ENCODE measurements around the gene SLC4A2.

The SLC4A2 gene

GRCh38 chr7:151056666-151057505, 2.5 kb upstream of the SLC4A2 start:
- Histone ChIP-seq H3K27ac (ENCODE audit: low read depth, low read length) (no peak overlapping the region), H3K9me3 (ENCODE audit: control insufficient read depth in 5 of 5, low read length in 5 of 5) (no peaks in the 10 kb centered on the region), H3K9ac (ENCODE audit: low read length in 5 of 5) (peak overlapping the region in 4 of 5 donors; percentile 57 to 83 (median 76)), H3K27me3 (ENCODE audit: control insufficient read depth in 5 of 5, insufficient read depth in 4 of 5, low read length in 5 of 5) (peaks cover 0 to 2% (median 0%) of the 10 kb centered on the region in 5 donors), H3K4me3 (ENCODE audit: low read depth in 1 of 5, low read length in 5 of 5) (peak overlapping the region; percentile 89 to 96 (median 94)), H3K4me1 (ENCODE audit: control insufficient read depth in 5 of 5, insufficient read depth in 5 of 5, low read length in 5 of 5) (peaks cover 6 to 57% (median 43%) of the 10 kb centered on the region in 5 donors), H3K36me3 (ENCODE audit: control insufficient read depth in 5 of 5, insufficient read depth in 5 of 5, low read length in 5 of 5) (peaks cover 0 to 11% (median 2%) of the 10 kb centered on the region in 5 donors)

GRCh38 chr7:151057506-151057988, 1.8 kb upstream of the SLC4A2 start, which contains the start of gene CDK5:
CDK5 (minus strand) TSS chr7:151057897; CDS start chr7:151057848, 49 bp downstream.
- Histone ChIP-seq H3K27ac (ENCODE audit: low read depth, low read length) (peak within 1 kb of the TSS; percentile 97), H3K36me3 (ENCODE audit: control insufficient read depth in 5 of 5, insufficient read depth in 5 of 5, low read length in 5 of 5) (peaks cover 0 to 16% (median 2%) of the 10 kb centered on the region in 5 donors), H3K4me1 (ENCODE audit: control insufficient read depth in 5 of 5, insufficient read depth in 5 of 5, low read length in 5 of 5) (peaks cover 6 to 63% (median 50%) of the 10 kb centered on the region in 5 donors), H3K9me3 (ENCODE audit: control insufficient read depth in 5 of 5, low read length in 5 of 5) (no peaks in the 10 kb centered on the region), H3K9ac (ENCODE audit: low read length in 5 of 5) (peak within 1 kb of the TSS; percentile 78 to 94 (median 83)), H3K4me3 (ENCODE audit: low read depth in 1 of 5, low read length in 5 of 5) (peak within 1 kb of the TSS; percentile 89 to 96 (median 94)), H3K27me3 (ENCODE audit: control insufficient read depth in 5 of 5, insufficient read depth in 4 of 5, low read length in 5 of 5) (no peaks in the 10 kb centered on the region)

DNA sequence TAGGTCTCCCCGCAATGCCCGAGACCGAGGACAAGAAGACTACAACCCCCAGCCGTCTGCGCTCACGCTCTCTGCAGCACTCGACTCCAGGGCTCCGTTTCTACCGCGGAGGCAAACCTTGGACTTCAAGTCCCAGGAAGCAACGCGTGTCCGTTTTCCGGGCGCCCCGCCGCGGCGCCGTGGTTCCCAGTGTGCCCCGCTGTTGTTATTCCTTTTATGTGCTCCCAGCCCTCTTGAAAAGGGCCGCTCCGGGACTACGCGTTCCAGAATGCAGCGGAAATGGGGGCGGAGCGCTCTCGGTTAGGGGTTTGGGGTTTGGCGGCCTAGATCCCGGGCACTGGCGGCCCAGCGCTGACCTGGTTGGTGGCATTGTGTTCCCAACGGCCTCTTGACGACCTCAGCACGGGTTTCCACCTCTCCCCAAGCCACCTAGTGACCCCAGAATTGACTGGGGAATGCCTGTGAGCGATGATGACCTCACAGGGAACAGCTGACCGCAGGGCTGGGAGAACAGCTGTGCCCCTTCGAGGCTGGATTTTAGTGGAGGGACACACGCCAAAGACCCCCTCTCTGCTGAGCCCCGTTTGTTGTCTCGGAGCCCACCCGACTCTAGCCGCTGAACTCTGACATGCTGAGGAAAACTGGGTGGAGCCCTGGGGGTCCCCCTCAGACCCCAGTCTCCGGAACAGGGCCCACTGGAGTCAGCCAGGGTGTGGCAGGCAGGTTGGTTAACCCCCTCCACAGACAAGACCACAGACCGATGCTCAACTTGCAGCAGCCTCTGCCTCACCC, 1.2 kb upstream of the SLC4A2 start:
- Histone ChIP-seq H3K9me3 (ENCODE audit: control insufficient read depth in 5 of 5, low read length in 5 of 5) (no peaks in the 10 kb centered on the region), H3K27ac (ENCODE audit: low read depth, low read length) (peak overlapping the region; percentile 97), H3K4me3 (ENCODE audit: low read depth in 1 of 5, low read length in 5 of 5) (peak overlapping the region; percentile 80 to 95 (median 93)), H3K36me3 (ENCODE audit: control insufficient read depth in 5 of 5, insufficient read depth in 5 of 5, low read length in 5 of 5) (peaks cover 0 to 18% (median 2%) of the 10 kb centered on the region in 5 donors), H3K9ac (ENCODE audit: low read length in 5 of 5) (peak overlapping the region; percentile 73 to 94 (median 83)), H3K4me1 (ENCODE audit: control insufficient read depth in 5 of 5, insufficient read depth in 5 of 5, low read length in 5 of 5) (peaks cover 6 to 60% (median 53%) of the 10 kb centered on the region in 5 donors), H3K27me3 (ENCODE audit: control insufficient read depth in 5 of 5, insufficient read depth in 4 of 5, low read length in 5 of 5) (no peaks in the 10 kb centered on the region)

DNA sequence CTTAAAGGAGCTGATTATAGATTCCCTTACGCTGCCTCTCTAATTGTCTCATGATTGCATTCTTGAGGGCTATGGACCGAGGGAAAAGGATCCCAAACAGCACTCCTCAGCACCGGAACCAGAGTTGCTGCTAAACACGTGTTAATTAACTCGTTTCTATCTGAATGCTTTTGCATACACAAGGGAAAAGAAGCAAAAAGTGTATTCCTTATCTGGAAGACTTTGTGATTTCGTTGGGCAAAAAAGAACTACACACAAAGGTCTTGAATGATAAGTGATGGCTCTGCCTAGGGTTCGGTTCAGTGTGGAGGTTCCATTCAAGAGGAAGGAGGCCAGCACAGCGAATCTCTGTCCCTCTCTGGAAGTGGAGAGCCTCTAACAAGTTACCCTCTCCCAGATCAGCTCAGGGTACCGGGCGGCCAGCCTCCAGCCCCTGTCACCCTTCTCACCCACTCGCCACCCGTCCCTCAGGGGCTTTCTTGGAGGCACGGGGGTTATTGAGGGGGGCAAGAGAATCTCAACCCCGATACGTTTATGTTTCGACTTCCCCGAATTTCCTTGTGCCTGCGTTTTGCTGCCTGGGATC, 515 bp upstream of the SLC4A2 start:
- H3K36me3 ChIP-seq (ENCODE audit: control insufficient read depth in 5 of 5, insufficient read depth in 5 of 5, low read length in 5 of 5): peaks cover 0 to 14% (median 0%) of the 10 kb centered on the region in 5 donors
- peaks cover 6 to 60% (median 56%) of the 10 kb centered on the region in 5 donors for H3K4me1 ChIP-seq (ENCODE audit: control insufficient read depth in 5 of 5, insufficient read depth in 5 of 5, low read length in 5 of 5)
- H3K27me3 ChIP-seq (ENCODE audit: control insufficient read depth in 5 of 5, insufficient read depth in 4 of 5, low read length in 5 of 5): no peaks in the 10 kb centered on the region
- H3K4me3 ChIP-seq (ENCODE audit: low read depth in 1 of 5, low read length in 5 of 5): peak overlapping the region; percentile 80 to 95 (median 93)
- no peaks in the 10 kb centered on the region for H3K9me3 ChIP-seq (ENCODE audit: control insufficient read depth in 5 of 5, low read length in 5 of 5)
- peak overlapping the region; percentile 97 for H3K27ac ChIP-seq (ENCODE audit: low read depth, low read length)
- peak overlapping the region; percentile 73 to 94 (median 83) for H3K9ac ChIP-seq (ENCODE audit: low read length in 5 of 5)

DNA sequence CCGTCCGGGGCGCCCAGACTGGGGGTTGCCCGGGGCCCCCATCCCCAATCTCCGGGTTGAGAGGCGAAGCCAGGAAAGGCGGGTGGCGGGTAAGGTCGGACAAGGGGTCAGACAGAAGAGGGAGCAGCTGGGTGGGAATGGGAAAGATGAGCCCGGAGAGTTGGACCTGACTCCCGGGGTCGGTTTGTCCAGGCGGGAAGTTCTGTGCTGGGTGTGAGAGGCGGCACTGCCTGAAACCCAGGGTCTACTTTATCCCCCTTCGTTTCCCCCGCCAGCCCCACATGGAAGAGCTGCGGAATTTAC, 675 bp downstream of the SLC4A2 start:
- Histone ChIP-seq H3K36me3 (ENCODE audit: control insufficient read depth in 5 of 5, insufficient read depth in 5 of 5, low read length in 5 of 5) (peaks cover 0 to 20% (median 8%) of the 10 kb centered on the region in 5 donors), H3K27ac (ENCODE audit: low read depth, low read length) (peak overlapping the region; percentile 97), H3K4me1 (ENCODE audit: control insufficient read depth in 5 of 5, insufficient read depth in 5 of 5, low read length in 5 of 5) (peaks cover 6 to 60% (median 56%) of the 10 kb centered on the region in 5 donors), H3K27me3 (ENCODE audit: control insufficient read depth in 5 of 5, insufficient read depth in 4 of 5, low read length in 5 of 5) (no peaks in the 10 kb centered on the region), H3K9me3 (ENCODE audit: control insufficient read depth in 5 of 5, low read length in 5 of 5) (no peaks in the 10 kb centered on the region), H3K4me3 (ENCODE audit: low read depth in 1 of 5, low read length in 5 of 5) (peak overlapping the region; percentile 66 to 95 (median 93)), H3K9ac (ENCODE audit: low read length in 5 of 5) (peak overlapping the region in 4 of 5 donors; percentile 64 to 83 (median 70))

DNA sequence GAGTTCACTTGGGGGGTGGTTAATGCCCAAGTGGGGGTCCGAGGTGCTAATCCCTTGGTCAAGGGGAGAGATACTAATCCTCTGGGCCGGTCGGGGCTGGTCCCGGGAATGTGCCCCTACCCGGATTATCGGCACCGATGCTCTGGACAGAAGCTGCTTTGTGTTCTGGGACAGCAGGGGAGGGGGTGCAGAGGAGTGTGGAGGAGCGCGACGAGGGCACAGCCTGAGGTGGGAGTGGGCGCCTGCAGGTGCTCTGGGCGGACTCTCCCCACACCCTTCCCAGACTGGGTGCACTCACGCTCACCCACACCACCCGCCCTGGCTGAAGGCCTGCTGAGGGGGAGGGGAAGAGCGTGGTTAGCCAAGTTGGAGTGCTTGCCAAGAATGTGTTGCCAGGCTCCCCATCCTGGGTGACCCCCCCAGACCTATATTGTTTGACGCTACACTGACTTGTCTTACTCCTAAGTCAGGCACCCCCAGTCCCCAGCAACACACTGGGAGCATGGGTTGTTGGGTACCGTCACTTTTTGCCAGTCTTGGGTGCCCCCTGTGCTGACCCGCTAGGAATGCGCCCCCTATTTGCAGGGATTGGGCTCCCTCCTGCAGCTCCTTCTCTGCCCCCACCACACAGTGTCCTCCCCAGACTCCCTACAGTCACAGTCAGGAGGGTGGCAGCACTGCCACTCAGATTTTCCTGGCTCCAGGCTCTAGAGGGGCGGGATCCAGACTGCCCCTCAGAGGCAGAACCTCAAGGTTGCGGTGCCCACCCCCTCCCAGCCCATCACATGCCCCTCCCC, 1.2 kb downstream of the SLC4A2 start:
- Histone ChIP-seq H3K27me3 (ENCODE audit: control insufficient read depth in 5 of 5, insufficient read depth in 4 of 5, low read length in 5 of 5) (no peaks in the 10 kb centered on the region), H3K9me3 (ENCODE audit: control insufficient read depth in 5 of 5, low read length in 5 of 5) (no peaks in the 10 kb centered on the region), H3K9ac (ENCODE audit: low read length in 5 of 5) (peak overlapping the region in 4 of 5 donors; percentile 64 to 83 (median 70)), H3K4me3 (ENCODE audit: low read depth in 1 of 5, low read length in 5 of 5) (peak overlapping the region; percentile 66 to 95 (median 93)), H3K4me1 (ENCODE audit: control insufficient read depth in 5 of 5, insufficient read depth in 5 of 5, low read length in 5 of 5) (peaks cover 6 to 60% (median 56%) of the 10 kb centered on the region in 5 donors), H3K36me3 (ENCODE audit: control insufficient read depth in 5 of 5, insufficient read depth in 5 of 5, low read length in 5 of 5) (peaks cover 0 to 25% (median 14%) of the 10 kb centered on the region in 5 donors), H3K27ac (ENCODE audit: low read depth, low read length) (peak overlapping the region; percentile 97)

- Histone ChIP-seq H3K27me3 (ENCODE audit: control insufficient read depth in 5 of 5, insufficient read depth in 4 of 5, low read length in 5 of 5) (no peaks in the 10 kb centered on the region), H3K27ac (ENCODE audit: low read depth, low read length) (peak overlapping the region; percentile 16), H3K4me1 (ENCODE audit: control insufficient read depth in 5 of 5, insufficient read depth in 5 of 5, low read length in 5 of 5) (peaks cover 6 to 60% (median 55%) of the 10 kb centered on the region in 5 donors), H3K9ac (ENCODE audit: low read length in 5 of 5) (peak overlapping the region in 3 of 5 donors; percentile 11 to 83 (median 71)), H3K9me3 (ENCODE audit: control insufficient read depth in 5 of 5, low read length in 5 of 5) (no peaks in the 10 kb centered on the region), H3K36me3 (ENCODE audit: control insufficient read depth in 5 of 5, insufficient read depth in 5 of 5, low read length in 5 of 5) (peaks cover 0 to 34% (median 22%) of the 10 kb centered on the region in 5 donors), H3K4me3 (ENCODE audit: low read depth in 1 of 5, low read length in 5 of 5) (peak overlapping the region in 1 of 5 donors; percentile 95)
Observed at GRCh38 chr7:151061213-151062110, 2.1 kb downstream of the SLC4A2 start.

GRCh38 chr7:151062111-151062398, 2.7 kb downstream of the SLC4A2 start:
- H3K9me3 ChIP-seq (ENCODE audit: control insufficient read depth in 5 of 5, low read length in 5 of 5): no peaks in the 10 kb centered on the region
- no peak overlapping the region for H3K9ac ChIP-seq (ENCODE audit: low read length in 5 of 5)
- no peak overlapping the region for H3K4me3 ChIP-seq (ENCODE audit: low read depth in 1 of 5, low read length in 5 of 5)
- H3K4me1 ChIP-seq (ENCODE audit: control insufficient read depth in 5 of 5, insufficient read depth in 5 of 5, low read length in 5 of 5): peaks cover 4 to 55% (median 49%) of the 10 kb centered on the region in 5 donors
- H3K27ac ChIP-seq (ENCODE audit: low read depth, low read length): no peak overlapping the region
- H3K36me3 ChIP-seq (ENCODE audit: control insufficient read depth in 5 of 5, insufficient read depth in 5 of 5, low read length in 5 of 5): peaks cover 0 to 40% (median 28%) of the 10 kb centered on the region in 5 donors
- H3K27me3 ChIP-seq (ENCODE audit: control insufficient read depth in 5 of 5, insufficient read depth in 4 of 5, low read length in 5 of 5): no peaks in the 10 kb centered on the region
